NCI-H524 treated with DMSO at 0.1 percent for 48 hours (cell line): ENCODE data around the gene OR8H2.
"Not testable (repeated sequence)": the region's sequence is repeated elsewhere in the genome, so short reads cannot be mapped to it uniquely, and the experiment has no call there.

Experiments used
- DNase-seq: peaks from one replicate; lab custom pipeline; 2025; lab: John Stamatoyannopoulos, UW

Gene OR8H2, protein sequence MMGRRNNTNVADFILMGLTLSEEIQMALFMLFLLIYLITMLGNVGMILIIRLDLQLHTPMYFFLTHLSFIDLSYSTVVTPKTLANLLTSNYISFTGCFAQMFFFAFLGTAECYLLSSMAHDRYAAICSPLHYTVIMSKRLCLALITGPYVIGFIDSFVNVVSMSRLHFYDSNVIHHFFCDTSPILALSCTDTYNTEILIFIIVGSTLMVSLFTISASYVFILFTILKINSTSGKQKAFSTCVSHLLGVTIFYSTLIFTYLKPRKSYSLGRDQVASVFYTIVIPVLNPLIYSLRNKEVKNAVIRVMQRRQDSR

GRCh38 chr11:56103210-56103737 is at the start of gene OR8H2:
Gene OR8H2 (plus strand): TSS chr11:56103687. CDS start chr11:56105043, 1,356 bp downstream.
- no peak for DNase-seq

GRCh38 chr11:56056366-56056765 is 47.1 kb upstream of the OR8H2 start:
- DNase-seq: not testable (repeated sequence)

DNA sequence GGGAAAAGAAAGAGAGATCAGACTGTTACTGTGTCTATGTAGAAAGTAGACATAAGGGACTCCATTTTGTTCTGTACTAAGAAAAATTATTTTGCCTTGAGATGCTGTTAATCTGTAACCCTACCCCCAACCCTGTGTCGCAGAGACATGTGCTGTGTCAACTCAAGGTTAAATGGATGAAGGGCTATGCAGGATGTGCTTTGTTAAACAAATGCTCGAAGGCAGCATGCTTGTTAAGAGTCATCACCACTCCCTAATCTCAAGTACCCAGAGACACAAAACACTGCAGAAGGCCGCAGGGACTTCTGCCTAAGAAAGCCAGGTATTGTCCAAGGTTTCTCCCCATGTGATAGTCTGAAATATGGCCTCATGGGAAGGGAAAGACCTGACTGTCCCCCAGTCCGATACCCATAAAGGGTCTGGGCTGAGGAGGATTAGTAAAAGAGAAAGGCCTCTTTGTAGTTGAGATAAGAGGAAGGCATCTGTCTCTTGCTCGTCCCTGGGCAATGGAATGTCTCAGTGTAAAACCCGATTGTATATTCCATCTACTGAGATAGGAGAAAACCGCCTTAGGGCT is 45.7 kb upstream of the OR8H2 start:
- not testable (repeated sequence) for DNase-seq

DNA sequence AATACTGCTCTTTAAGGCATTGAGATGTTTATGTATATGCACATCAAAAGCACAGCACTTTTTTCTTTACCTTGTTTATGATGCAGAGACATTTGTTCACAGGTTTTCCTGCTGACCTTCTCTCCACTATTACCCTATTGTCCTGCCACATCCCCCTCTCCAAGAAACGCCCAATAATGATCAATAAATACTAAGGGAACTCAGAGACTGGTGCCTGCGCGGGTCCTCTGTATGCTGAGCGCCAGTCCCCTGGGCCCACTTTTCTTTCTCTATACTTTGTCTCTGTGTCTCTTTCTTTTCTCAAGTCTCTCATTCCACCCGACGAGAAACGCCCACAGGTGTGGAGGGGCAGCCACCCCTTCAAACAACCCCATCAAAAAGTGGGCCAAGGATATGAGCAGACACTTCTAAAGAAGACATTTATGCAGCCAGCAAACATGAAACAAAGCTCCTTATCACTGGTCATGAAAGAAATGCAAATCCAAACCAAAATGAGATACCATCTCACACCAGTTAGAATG is 45.2 kb upstream of the OR8H2 start:
- not testable (repeated sequence) for DNase-seq

DNA sequence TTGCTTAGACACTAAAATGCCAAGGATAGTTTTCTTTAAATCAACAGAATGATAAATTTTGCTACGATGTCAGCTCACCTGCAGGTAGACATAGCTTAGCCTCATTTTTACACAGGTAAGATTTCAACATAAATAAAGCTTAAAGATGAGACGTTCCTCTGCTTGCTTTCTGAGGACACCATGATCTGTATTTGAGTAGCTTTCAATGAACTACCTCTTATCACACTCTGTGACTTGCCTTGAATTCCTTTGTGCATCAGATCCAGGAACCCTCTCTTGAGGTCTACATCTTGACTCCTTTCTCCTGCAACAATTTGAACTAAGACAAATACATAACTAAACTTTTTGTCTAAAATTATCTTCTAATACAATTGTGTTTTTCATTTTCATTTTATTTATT is 36.5 kb upstream of the OR8H2 start:
- DNase-seq: no peak

- no peak for DNase-seq
Observed at GRCh38 chr11:56089697-56090096, 13.8 kb upstream of the OR8H2 start.

DNA sequence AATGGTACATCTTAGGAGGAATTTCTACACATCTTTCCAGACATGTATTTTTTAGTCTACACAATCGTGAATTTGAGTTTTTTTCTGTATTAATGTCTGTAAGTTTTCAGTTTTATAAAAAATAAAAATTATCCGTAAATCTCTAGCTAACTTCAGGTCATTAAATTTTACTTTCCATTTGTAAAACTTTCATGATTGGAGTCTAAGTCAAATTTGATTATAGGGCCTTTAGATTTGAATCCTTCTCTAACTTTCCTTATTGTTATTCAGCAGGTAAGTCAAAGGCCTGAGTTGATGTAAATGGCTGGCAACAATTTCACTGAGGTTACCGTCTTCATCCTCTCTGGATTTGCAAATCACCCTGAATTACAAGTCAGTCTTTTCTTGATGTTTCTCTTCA is 10.5 kb upstream of the OR8H2 start, which contains the start of gene OR8I2:
Gene OR8I2 (plus strand): TSS at position 301 of the 400 bp plus-strand sequence. CDS start 0 bp downstream, at position 301.
- no peak for DNase-seq

DNA sequence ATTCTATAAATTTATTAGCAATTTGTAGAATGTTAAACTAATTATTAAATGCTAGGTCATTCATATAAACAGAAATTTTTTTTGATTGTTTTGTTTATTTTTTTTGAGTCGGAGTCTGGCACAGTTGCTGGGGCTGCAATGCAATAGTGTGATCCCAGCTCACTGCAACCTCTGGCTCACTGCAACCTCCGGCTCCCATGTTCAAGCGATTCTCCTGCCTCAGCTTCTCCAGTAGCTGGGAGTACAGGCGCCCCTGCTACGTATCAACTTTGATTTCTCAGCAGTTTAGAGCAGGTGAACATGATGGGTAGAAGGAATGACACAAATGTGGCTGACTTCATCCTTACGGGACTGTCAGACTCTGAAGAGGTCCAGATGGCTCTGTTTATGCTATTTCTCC is 18.6 kb downstream of the OR8H2 start, which contains the start of gene OR8H3:
Gene OR8H3 (plus strand): TSS at position 301 of the 400 bp plus-strand sequence. CDS start 0 bp downstream, at position 301.
- DNase-seq: no peak

DNA sequence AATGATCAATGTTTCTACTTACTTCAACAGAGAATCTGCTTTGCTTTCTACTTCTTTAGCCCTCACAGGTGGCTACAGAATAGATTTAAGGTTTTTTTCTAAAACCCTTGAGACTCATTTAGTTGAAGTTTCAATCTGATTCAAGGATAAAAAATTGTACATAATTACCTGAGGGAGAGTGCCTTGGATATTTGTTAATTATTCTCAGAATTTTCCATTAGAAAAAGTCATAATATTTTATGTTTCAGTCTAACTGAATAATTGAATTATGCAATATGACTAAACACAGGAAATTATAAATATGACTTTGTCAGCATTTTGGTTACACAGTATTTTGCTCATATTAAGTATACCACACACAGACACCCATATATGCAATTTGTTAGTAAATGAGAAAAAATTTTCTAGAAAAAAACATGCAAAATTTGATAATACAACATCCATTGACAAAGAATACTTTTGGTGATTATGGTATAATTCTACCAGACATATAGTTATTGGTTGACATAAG is 36.7 kb downstream of the OR8H2 start, which contains the start of gene OR8J3:
Gene OR8J3 (minus strand): TSS at position 51 of the 511 bp plus-strand sequence. CDS start 2,483 bp downstream, outside the sequence.
- no peak for DNase-seq

GRCh38 chr11:56143681-56144080 is 40.2 kb downstream of the OR8H2 start:
- not testable (repeated sequence) for DNase-seq

DNA sequence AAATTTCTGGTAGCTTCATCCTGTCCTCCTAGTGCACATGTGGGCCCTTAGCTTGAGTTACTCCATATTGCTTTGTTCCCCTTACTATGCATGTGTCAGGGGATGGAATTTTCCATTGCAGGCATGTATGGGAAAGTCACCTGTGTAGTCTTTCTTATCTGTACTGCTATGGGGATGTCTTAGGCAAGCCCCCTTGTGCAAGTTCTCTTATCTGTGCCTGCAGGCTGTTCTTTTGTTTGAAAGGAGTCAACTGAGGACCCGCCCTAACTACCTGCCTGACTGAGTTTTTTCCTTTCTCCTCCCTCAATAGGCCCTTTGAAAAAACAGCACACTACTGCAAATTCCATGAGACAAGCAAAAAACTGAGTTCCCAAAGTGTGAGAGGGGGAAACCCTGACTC is 47.9 kb downstream of the OR8H2 start:
- no peak for DNase-seq

- DNase-seq: no peak
Observed at GRCh38 chr11:56152333-56152732, 48.8 kb downstream of the OR8H2 start.
